Mesenchymal stem cell (in vitro differentiated cells and primary cell): ENCODE results near the gene GTF2IRD1.

ENCODE experiments used
- DNase-seq: peaks from one replicate; pipeline ENCODE4 v3.0.0-alpha.2; 2013
- H2AFZ ChIP-seq: one replicate; pipeline ENCODE4 v1.6.1; 2013; ENCODE audit warnings: low read depth, mild to moderate bottlenecking, control low read depth, inconsistent platforms, low read length, moderate library complexity
- H2AK5ac ChIP-seq: 2 replicates; pipeline ENCODE4 v1.6.1; 2013; ENCODE audit warnings: low read length, moderate library complexity, mild to moderate bottlenecking, inconsistent platforms; ENCODE audit not compliant: severe bottlenecking
- H2BK120ac ChIP-seq: one replicate; pipeline ENCODE4 v1.6.1; 2013; ENCODE audit warnings: low read depth, mild to moderate bottlenecking, inconsistent platforms, low read length, moderate library complexity
- H2BK12ac ChIP-seq, 2 experiments: one replicate each; pipeline ENCODE4 v1.6.1; 2013; ENCODE audit warnings: inconsistent platforms in 2 of 2, low read length in 2 of 2, mild to moderate bottlenecking in 2 of 2, moderate library complexity in 2 of 2, control low read depth in 1 of 2
- H2BK15ac ChIP-seq: one replicate; pipeline ENCODE4 v1.6.1; 2013; ENCODE audit warnings: mild to moderate bottlenecking, low read depth, inconsistent platforms; ENCODE audit not compliant: poor library complexity, severe bottlenecking
- H2BK5ac ChIP-seq: 2 replicates; pipeline ENCODE4 v1.6.1; 2013; ENCODE audit warnings: low read depth, mild to moderate bottlenecking, low read length, control low read depth, inconsistent platforms; ENCODE audit not compliant: poor library complexity, severe bottlenecking
- H3K14ac ChIP-seq, 2 experiments: one replicate each; pipeline ENCODE4 v1.6.1; 2013; ENCODE audit warnings: inconsistent platforms in 2 of 2, low read length in 2 of 2, control low read depth in 1 of 2, mild to moderate bottlenecking in 1 of 2, moderate library complexity in 1 of 2
- H3K18ac ChIP-seq, 2 experiments: one replicate each; pipeline ENCODE4 v1.6.1; 2013; ENCODE audit warnings: inconsistent platforms in 2 of 2, low read length in 2 of 2, control low read depth in 1 of 2, low read depth in 1 of 2, mild to moderate bottlenecking in 1 of 2
- H3K23ac ChIP-seq, 2 experiments: one replicate each; pipeline ENCODE4 v1.6.1; 2013; ENCODE audit warnings: inconsistent platforms in 2 of 2, low read length in 2 of 2, mild to moderate bottlenecking in 2 of 2, moderate library complexity in 2 of 2, control low read depth in 1 of 2
- H3K27ac ChIP-seq: 2 replicates; pipeline ENCODE4 v1.5.1; 2013; ENCODE audit warnings: mild to moderate bottlenecking, moderate library complexity, low read length, control low read depth, inconsistent platforms; ENCODE audit not compliant: poor library complexity, severe bottlenecking
- H3K27me3 ChIP-seq, 2 experiments: 2 replicates each; pipeline versions ENCODE4 v1.6.1 to v1.7.0; 2013; ENCODE audit warnings: low read length in 2 of 2, mild to moderate bottlenecking in 2 of 2, moderate library complexity in 2 of 2, control low read depth in 1 of 2, inconsistent platforms in 1 of 2; ENCODE audit not compliant: control insufficient read depth in 1 of 2, insufficient read depth in 1 of 2
- H3K36me3 ChIP-seq, 2 experiments: 2 replicates each; pipeline versions ENCODE4 v1.6.1 to v1.7.0; 2013; ENCODE audit warnings: low read length in 2 of 2, control low read depth in 1 of 2, inconsistent platforms in 1 of 2, low read depth in 1 of 2, mild to moderate bottlenecking in 1 of 2; ENCODE audit not compliant: insufficient read depth in 2 of 2, control insufficient read depth in 1 of 2
- H3K4ac ChIP-seq, 2 experiments: one replicate each; pipeline ENCODE4 v1.6.1; 2013; ENCODE audit warnings: inconsistent platforms in 2 of 2, low read length in 2 of 2, mild to moderate bottlenecking in 2 of 2, moderate library complexity in 2 of 2, control low read depth in 1 of 2, low read depth in 1 of 2
- H3K4me1 ChIP-seq: 2 replicates; pipeline ENCODE4 v1.6.1; 2013; ENCODE audit warnings: low read depth, low read length, control low read depth; ENCODE audit not compliant: control insufficient read depth, insufficient read depth
- H3K4me2 ChIP-seq: 2 replicates; pipeline ENCODE4 v1.6.1; 2013; ENCODE audit warnings: low read length, mild to moderate bottlenecking, inconsistent platforms; ENCODE audit not compliant: poor library complexity, severe bottlenecking
- H3K4me3 ChIP-seq, 2 experiments: 2 replicates each; pipeline versions ENCODE4 v1.5.1 to v1.7.0; 2013; ENCODE audit warnings: low read length in 2 of 2, mild to moderate bottlenecking in 2 of 2, control low read depth in 1 of 2, low read depth in 1 of 2; ENCODE audit not compliant: insufficient read depth in 1 of 2
- H3K79me1 ChIP-seq: replicated peaks from 2 replicates; pipeline ENCODE4 v1.6.1; 2013; ENCODE audit warnings: mild to moderate bottlenecking, control low read depth, low read length, inconsistent platforms; ENCODE audit not compliant: poor library complexity, severe bottlenecking
- H3K9ac ChIP-seq: 2 replicates; pipeline ENCODE4 v1.7.0; 2013; ENCODE audit warnings: mild to moderate bottlenecking, low read length, moderate library complexity
- H3K9me3 ChIP-seq: 2 replicates; pipeline ENCODE4 v1.7.0; 2013; ENCODE audit warnings: mild to moderate bottlenecking, low read length; ENCODE audit not compliant: control insufficient read depth
- H4K8ac ChIP-seq: one replicate; pipeline ENCODE4 v1.6.1; 2013; ENCODE audit warnings: inconsistent platforms, mild to moderate bottlenecking, low read length, moderate library complexity
- H4K91ac ChIP-seq: one replicate; pipeline ENCODE4 v1.6.1; 2013; ENCODE audit warnings: mild to moderate bottlenecking, low read length, inconsistent platforms
- WGBS: methylation state at CpG from one replicate; pipeline ENCODE4 v1.1.7; 2013; ENCODE audit warnings: mixed read lengths; 5-methylcytosine and 5-hydroxymethylcytosine counted together

GTF2IRD1 gene

DNA sequence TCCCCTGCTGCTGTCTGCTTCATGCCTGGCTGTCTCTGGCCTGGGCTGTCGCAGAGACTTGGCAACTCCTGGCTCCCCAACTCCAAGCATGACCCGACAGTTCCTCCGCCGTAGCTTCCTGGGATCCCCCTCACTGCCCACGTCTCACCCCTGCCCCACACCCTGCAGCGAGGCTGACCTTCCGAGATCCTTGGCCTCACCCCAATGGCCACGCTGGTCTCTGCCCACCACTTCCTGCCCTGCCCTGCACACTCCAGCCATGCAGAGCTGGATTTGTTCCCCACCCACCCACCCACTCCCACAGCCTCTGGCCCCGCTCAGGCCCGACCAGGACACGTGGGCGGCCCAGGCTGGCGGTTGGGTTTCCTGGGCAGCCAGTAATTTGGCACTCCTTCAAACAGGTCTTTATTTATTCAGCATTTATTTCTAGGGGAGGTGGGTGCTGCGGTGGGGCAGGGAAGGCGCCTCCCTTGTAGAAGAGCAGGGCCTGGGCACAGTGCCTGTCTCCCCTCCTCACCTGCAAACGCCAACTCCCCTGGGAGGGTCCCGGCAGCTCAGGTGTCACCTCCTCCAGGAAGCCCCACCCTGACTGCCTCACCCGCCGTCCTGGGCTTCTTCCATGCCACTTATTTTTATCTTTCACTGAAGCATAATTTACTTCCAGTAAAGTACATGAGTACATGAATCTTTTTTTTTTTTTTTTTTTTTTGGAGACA is 25.5 kb downstream of the GTF2IRD1 start:
- peak overlapping the region in 1 of 2 experiments; percentile 76 for H2BK12ac ChIP-seq
- H3K9me3 ChIP-seq, result no peaks in the 10 kb centered on the region
- H3K27me3 ChIP-seq, result no peaks in the 10 kb centered on the region
- peaks cover 69% of the 10 kb centered on the region for H3K4me1 ChIP-seq
- peak overlapping the region in 1 of 2 experiments; percentile 81 for H3K18ac ChIP-seq
- peak overlapping the region in 1 of 2 experiments; percentile 35 for H3K14ac ChIP-seq
- H4K91ac ChIP-seq, result peak overlapping the region; percentile 53
- H3K9ac ChIP-seq, result peak overlapping the region; percentile 99
- peak overlapping the region in 1 of 2 experiments; percentile 69 for H3K4ac ChIP-seq
- no peak for DNase-seq
- H2BK5ac ChIP-seq, result no peak overlapping the region
- no peak overlapping the region for H2BK120ac ChIP-seq
- peak overlapping the region in 1 of 2 experiments; percentile 83 for H3K4me3 ChIP-seq
- H3K27ac ChIP-seq, result no peak overlapping the region
- no peak overlapping the region for H4K8ac ChIP-seq
- no peak overlapping the region for H3K4me2 ChIP-seq
- peak overlapping the region; percentile 54 for H2AK5ac ChIP-seq
- WGBS, result 90% methylated on average over 12 of the region's 19 CpGs
- H3K36me3 ChIP-seq, result peaks cover 0 to 9% of the 10 kb centered on the region in 2 experiments
- H3K79me1 ChIP-seq, result peaks cover 25% of the 10 kb centered on the region
- H2BK15ac ChIP-seq, result peak overlapping the region; percentile 74
- no peak overlapping the region for H2AFZ ChIP-seq
- no peak overlapping the region for H3K23ac ChIP-seq

DNA sequence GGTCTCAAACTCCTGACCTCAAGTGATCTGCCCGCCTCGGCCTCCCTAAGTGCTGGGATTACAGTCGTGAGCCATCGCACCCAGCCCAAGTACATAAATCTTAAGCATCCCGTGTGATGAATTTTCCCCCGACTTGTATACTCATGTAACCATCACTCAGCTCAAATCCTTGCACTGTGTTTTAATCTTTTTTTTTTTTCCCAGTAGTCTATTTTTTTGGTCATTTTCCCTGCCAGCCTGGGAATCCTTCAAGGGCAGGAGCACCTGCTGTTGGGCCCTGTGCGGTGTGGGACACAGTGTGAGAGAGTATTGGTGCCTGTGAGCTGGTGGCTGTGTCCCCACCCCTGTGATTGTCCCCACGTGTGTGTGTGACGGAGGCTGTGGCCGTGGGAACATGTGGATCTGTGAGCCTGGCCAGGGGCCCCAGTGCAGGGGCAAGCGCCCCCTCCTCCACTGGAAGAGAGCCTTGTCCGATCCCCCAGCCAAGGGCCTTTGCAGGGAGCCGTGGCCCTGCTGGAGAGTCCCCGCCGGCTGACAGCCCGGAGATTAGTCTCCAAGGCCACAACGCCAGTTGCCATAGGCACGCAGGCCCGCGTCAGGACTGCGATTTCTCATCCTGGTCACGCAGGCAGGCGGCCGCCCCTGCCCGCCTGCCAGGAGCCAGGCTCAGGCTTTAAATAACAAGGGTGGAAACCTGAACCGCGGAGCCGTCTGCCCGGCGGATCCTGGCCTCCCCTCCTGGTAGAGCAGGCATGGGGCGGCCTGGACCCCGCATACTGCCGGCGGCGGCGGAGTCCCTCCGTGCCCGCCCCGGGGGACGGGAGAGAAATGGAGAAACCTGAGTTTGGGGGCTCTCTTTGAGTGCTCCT is 26.5 kb downstream of the GTF2IRD1 start:
- H3K27me3 ChIP-seq, result no peaks in the 10 kb centered on the region
- H3K4ac ChIP-seq, result peak overlapping the region; percentile 34 to 79
- peak overlapping the region; percentile 33 to 83 for H3K4me3 ChIP-seq
- peak overlapping the region; percentile 23 to 67 for H2BK12ac ChIP-seq
- H3K79me1 ChIP-seq, result peaks cover 21% of the 10 kb centered on the region
- H4K8ac ChIP-seq, result peak overlapping the region; percentile 83
- H3K9me3 ChIP-seq, result no peaks in the 10 kb centered on the region
- peak overlapping the region in 1 of 2 experiments; percentile 80 for H3K14ac ChIP-seq
- H2BK120ac ChIP-seq, result peak overlapping the region; percentile 90
- peaks cover 67% of the 10 kb centered on the region for H3K4me1 ChIP-seq
- DNase-seq, result peak; percentile 96
- no peak overlapping the region for H3K23ac ChIP-seq
- peak overlapping the region; percentile 95 for H4K91ac ChIP-seq
- peak overlapping the region; percentile 81 for H3K27ac ChIP-seq
- peak overlapping the region; percentile 73 to 92 for H3K18ac ChIP-seq
- peak overlapping the region; percentile 99 for H3K9ac ChIP-seq
- H2BK5ac ChIP-seq, result peak overlapping the region; percentile 81
- no peak overlapping the region for H2AFZ ChIP-seq
- H2BK15ac ChIP-seq, result peak overlapping the region; percentile 85
- H2AK5ac ChIP-seq, result peak overlapping the region; percentile 85
- WGBS, result 43% methylated on average over 40 of the region's 40 CpGs
- H3K4me2 ChIP-seq, result peak overlapping the region; percentile 43
- H3K36me3 ChIP-seq, result peaks cover 0 to 8% of the 10 kb centered on the region in 2 experiments

DNA sequence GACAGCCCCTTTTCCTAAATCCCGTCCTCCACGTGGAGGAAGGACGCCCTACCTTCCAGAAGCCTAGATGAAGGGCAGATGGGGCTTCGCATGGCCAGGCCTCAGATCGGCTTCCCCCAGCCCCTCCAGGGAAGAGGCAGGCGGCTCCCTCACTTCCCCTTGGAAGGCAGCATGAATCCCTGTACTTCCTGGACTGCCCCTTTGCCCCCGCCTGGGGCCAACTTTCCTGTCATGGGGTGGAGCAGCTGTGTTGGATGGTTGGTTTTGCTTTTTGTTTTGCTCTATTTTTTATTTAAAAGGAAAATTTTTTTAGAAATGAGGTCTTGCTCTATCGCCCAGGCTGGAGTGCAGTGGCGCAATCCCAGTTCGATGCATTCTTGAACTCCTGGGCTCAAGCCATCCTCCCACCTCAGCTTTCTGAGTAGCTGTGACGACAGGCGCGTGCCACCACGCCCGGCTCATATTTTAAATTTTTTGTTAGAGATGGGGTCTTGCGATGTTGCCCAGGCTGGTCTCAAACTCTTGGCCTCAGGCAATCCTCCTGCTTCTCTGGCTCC is 27.2 kb downstream of the GTF2IRD1 start:
- Histone ChIP-seq H3K79me1 (peaks cover 17% of the 10 kb centered on the region), H2BK15ac (peak overlapping the region; percentile 91), H2AFZ (no peak overlapping the region), H2BK5ac (peak overlapping the region; percentile 81), H3K27ac (peak overlapping the region; percentile 81), H4K91ac (peak overlapping the region; percentile 95), H3K18ac (peak overlapping the region; percentile 73 to 92), H3K4me2 (peak overlapping the region; percentile 43), H3K36me3 (peaks cover 0 to under 1% of the 10 kb centered on the region in 2 experiments), H3K9ac (peak overlapping the region; percentile 99), H3K9me3 (no peaks in the 10 kb centered on the region), H2BK12ac (peak overlapping the region; percentile 23 to 67), H3K14ac (no peak overlapping the region), H2BK120ac (peak overlapping the region; percentile 90), H3K27me3 (no peaks in the 10 kb centered on the region), H3K23ac (no peak overlapping the region), H3K4ac (peak overlapping the region; percentile 34 to 79), H2AK5ac (peak overlapping the region; percentile 85), H4K8ac (peak overlapping the region; percentile 83), H3K4me1 (peaks cover 62% of the 10 kb centered on the region), H3K4me3 (peak overlapping the region in 1 of 2 experiments; percentile 83)
- WGBS, result 72% methylated on average over 16 of the region's 16 CpGs
- DNase-seq, result peak; percentile 83
